Fibroblast of the aortic adventitia (primary cell): ENCODE measurements around the gene CEP70. TPM values are rescaled to one million over a fixed set of nuclear protein-coding genes. Genes with fewer than 3 reads are reported as not detected.

Experiments used
- DNase-seq: peaks from one replicate; pipeline ENCODE4 v3.0.0-alpha.2; 2010; ENCODE audit warnings: low read depth
- H3K4me3 ChIP-seq: 2 replicates; pipeline ENCODE4 v1.5.1; 2011; ENCODE audit warnings: low read depth, mild to moderate bottlenecking, control low read depth, low read length, moderate library complexity
- total RNA-seq: library from RNA; depleted of rRNA; stranded (reverse); fragments of >200 nt; gene quantifications from 2 replicates; pipeline ENCODE4 v1.2.3, GENCODE V29; 2012; ENCODE audit warnings: low replicate concordance
- TF ChIP-seq, protein P1 (sequence below): IDR thresholded peaks from 2 replicates; pipeline ENCODE4 v1.5.1; 2011; ENCODE audit warnings: mild to moderate bottlenecking, low read length, control low read depth, inconsistent platforms; ENCODE audit not compliant: insufficient read depth

Gene CEP70
- total RNA-seq, 1 donor, result 14.6 TPM

DNA sequence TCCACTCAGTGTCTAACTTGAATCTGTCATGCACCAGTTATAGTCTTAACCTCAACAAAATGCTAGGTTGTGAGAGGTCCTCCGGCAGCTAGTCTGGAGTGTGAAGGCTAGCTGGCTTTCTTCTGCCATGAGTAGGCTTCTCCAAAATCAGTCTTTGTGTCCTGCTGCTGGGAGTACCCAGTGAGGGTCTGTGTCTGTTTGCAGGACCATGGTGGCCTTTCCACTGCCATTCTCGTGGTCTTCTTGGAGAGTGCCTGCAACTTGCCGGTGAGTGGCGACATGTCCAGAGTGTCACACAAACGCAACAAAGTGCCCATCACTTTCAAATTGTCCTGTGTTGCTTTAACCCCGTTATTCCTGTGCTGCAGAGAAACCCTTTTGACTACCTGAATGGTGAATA is 125.6 kb downstream of the CEP70 start:
- TF ChIP-seq, protein P1, sequence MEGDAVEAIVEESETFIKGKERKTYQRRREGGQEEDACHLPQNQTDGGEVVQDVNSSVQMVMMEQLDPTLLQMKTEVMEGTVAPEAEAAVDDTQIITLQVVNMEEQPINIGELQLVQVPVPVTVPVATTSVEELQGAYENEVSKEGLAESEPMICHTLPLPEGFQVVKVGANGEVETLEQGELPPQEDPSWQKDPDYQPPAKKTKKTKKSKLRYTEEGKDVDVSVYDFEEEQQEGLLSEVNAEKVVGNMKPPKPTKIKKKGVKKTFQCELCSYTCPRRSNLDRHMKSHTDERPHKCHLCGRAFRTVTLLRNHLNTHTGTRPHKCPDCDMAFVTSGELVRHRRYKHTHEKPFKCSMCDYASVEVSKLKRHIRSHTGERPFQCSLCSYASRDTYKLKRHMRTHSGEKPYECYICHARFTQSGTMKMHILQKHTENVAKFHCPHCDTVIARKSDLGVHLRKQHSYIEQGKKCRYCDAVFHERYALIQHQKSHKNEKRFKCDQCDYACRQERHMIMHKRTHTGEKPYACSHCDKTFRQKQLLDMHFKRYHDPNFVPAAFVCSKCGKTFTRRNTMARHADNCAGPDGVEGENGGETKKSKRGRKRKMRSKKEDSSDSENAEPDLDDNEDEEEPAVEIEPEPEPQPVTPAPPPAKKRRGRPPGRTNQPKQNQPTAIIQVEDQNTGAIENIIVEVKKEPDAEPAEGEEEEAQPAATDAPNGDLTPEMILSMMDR, result no peak
- no peak overlapping the region for H3K4me3 ChIP-seq
- no peak for DNase-seq

DNA sequence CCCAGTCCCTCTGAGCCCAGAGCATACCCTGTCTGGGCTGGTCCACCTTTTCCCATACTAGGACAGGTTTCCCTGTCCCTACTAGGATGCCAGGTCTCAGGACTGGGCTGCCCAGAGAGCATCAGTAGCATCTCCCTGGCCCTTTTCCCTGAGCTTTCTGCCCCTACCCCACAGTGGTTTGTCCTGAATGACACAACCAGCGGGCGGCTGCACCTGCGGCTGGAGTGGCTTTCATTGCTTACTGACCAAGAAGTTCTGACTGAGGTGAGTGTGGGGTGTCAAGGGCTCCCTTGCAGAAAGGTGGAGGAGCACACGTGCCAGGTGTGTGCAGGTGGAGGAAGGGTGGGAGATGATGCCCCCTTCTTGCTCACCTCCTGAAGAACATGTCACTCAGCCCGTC is 126.1 kb downstream of the CEP70 start:
- DNase-seq, result no peak
- TF ChIP-seq, protein P1, result no peak
- no peak overlapping the region for H3K4me3 ChIP-seq

DNA sequence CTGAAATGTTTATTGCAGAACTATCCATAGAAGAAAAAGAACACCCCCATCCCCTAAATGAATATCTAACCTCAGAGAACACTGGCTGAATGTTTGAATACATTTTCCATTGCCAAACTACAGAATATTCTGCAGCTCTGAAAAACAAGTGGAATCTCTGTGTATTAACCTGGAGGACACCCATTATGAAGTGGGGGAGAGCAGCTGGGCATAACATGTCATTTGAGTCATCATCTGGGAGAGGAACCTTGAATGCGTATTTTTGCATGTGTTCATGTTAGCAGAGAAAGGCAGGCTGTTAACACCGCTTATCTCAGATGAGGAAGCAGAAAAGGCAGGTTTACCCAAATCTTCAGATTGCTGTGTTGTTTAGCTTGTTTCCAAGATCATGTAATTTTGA is 128.1 kb downstream of the CEP70 start:
- TF ChIP-seq, protein P1, result no peak

DNA sequence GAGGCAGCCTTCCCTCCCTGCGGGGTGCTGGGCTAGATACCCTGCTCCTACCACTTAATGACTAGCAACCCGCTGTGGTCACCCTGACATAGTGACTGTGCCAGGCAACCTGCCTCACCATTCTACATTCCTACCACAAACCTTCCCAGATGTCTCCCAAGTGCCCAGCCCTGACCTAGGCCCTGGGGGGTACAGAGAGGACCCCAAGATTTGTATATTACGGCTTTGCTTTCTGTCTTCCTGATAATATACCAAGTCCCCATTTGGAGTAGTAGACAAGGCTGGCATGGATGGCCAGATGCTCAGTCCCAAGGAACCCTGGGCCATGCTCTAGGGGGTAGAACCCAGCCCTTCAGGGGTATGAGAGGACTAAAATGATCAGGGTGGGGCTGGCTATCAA is 128.6 kb downstream of the CEP70 start:
- H3K4me3 ChIP-seq, result no peak overlapping the region
- TF ChIP-seq, protein P1, result no peak
- no peak for DNase-seq

More for the DNA sequence above, 128.1 kb downstream of the CEP70 start:
- H3K4me3 ChIP-seq, result no peak overlapping the region
- DNase-seq, result no peak

DNA sequence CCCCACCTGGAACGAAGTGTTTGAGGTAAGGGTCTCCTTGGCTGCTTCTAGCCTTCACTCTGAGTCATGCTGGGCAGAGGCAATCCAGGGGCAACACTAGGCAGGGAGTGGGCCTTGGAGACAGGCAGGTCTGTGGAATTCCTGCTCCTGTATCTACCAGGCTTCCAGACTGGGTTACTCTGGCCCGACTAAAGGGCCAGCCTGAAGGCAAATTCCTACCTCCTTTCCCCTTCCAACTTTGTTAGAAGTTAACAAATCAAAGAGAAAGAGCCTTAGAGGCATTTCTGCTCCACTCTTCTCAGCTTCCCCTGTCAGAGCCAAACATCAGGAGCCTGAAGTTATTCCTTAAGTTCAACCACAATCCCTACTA is 129.6 kb downstream of the CEP70 start:
- TF ChIP-seq, protein P1, result no peak
- DNase-seq, result no peak
- H3K4me3 ChIP-seq, result no peak overlapping the region

DNA sequence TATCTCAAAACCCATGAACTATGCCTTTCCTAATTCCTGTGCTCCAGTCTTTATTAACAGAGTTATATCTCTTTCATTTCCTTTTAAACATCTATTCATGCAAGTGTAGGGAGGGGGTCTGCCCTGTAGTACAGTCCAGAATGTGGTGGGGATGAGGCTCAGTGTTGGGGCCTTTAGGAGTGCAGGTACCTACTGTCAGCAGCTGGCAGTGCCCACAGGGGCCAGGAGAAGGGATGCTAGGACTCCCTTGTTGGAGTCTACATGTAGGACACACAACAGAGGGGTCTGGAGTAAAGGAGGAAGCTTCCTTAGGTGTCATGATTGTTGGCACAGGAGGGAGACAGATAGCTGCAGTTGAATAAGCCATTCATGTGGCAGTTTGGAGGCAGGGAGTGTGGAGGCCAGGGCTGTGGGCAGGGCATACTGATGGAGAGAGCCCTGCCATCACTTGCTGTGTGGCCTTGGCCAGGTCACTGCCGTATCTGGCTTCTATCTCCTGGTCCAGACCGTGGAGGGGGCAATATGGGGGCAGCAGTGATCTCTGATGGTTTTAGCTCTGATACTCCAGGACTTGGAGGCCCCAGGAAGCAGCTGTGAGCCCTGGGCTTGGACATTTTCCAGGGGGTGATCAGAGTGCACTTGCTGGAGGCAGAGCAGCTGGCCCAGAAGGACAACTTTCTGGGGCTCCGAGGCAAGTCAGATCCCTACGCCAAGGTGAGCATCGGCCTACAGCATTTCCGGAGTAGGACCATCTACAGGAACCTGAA is 130.2 kb downstream of the CEP70 start:
- no peak for DNase-seq
- no peak overlapping the region for H3K4me3 ChIP-seq
- TF ChIP-seq, protein P1, result no peak

DNA sequence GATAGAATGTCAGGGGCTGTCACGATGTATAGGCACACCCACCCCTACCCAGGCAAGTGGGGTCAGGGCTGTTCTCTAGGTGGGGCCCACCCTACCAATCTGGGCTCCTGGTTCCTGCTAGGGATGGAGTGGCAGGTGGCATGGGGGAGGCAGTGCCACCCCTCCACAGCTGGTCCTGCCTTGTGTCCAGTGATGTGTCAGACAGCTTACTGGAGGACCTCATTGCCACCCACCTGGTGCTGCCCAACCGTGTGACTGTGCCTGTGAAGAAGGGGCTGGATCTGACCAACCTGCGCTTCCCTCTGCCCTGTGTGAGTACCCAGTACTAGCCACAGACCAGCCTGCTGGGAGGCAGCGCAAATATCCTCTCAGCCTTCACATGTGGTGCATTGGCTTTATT is 132.2 kb downstream of the CEP70 start:
- no peak for DNase-seq
- H3K4me3 ChIP-seq, result no peak overlapping the region
- TF ChIP-seq, protein P1, result no peak
